ENCODE data around the gene ADRA1B.

DNA sequence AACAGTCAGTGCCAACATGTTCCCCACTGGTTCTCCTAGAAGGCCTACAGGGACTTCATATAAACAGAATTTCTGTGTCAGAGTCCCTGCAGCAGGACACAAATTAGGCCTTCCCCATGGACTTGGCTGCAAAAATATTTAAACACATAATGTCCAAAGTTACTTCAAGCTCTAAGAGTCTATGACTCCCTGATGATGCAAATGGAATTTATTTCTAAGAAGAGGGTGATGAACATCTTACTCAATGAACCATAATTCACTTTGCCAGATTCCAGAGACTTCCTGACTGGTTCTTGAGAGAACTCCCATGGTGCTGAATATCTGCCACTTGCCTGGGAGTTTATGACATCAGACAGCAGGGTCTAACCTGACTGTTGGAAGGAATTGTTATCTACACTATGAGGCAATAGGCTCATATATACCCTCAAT lies 32.7 kb upstream of the ADRA1B start:
- TF ChIP-seq POLR2AphosphoS5 (IDR thresholded peaks at IDR 0.05; ENCODE audit: insufficient read depth, low read depth, low read length) = no peak
- TF ChIP-seq, protein P1, sequence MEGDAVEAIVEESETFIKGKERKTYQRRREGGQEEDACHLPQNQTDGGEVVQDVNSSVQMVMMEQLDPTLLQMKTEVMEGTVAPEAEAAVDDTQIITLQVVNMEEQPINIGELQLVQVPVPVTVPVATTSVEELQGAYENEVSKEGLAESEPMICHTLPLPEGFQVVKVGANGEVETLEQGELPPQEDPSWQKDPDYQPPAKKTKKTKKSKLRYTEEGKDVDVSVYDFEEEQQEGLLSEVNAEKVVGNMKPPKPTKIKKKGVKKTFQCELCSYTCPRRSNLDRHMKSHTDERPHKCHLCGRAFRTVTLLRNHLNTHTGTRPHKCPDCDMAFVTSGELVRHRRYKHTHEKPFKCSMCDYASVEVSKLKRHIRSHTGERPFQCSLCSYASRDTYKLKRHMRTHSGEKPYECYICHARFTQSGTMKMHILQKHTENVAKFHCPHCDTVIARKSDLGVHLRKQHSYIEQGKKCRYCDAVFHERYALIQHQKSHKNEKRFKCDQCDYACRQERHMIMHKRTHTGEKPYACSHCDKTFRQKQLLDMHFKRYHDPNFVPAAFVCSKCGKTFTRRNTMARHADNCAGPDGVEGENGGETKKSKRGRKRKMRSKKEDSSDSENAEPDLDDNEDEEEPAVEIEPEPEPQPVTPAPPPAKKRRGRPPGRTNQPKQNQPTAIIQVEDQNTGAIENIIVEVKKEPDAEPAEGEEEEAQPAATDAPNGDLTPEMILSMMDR (IDR thresholded peaks at IDR 0.05; ENCODE audit: extremely low read depth in 1 of 2, insufficient read depth in 1 of 2, low read depth in 1 of 2, low read length in 2 of 2) = no peak
